Measurements from ENCODE around the gene ST8SIA1.

ST8SIA1 gene

DNA sequence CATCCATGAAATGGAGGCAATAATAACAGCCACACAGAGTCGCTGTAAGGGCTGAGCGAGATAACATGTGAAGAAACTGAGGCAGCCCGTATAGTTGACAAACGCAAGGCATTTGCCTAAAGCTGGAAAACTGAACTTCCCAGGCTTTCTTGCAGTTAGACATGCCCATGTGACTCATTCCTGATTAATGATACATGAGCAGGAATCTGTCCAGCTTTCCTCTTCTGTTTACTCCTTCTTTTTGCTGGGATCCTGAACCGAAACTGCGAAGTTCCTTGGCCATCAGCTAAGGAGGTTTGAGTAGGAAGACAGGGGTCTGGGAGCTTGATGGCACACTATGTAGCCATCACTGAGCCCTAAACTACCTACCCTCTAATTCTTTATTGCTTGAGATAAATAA lies 52.2 kb downstream of the ST8SIA1 start:
- DNase-seq = no peak

GRCh38 chr12:22276867-22277266 lies 57.6 kb downstream of the ST8SIA1 start:
- no peak for DNase-seq

- no peak for DNase-seq
These were observed 58.2 kb downstream of the ST8SIA1 start for GRCh38 chr12:22276313-22276712.

DNA sequence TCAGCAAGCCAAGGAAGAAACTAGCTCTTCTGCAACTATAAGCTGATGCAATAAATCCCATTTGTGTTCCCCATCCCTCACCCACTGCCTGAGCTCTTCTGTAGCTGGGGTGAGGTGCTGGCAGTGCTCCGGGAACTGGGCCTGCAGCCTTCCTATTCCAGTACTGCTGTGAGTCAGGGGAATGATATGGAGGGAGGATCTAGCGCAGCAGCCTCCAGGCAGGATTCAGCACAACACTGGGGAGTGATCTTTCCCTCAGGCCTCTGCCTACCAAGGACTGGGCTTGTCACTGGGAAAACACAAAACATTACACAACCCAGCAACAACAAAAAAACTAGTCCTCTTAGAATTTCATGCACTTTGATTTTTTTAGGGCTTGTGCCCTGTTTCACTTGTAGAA lies 58.7 kb downstream of the ST8SIA1 start:
- no peak for DNase-seq

DNA sequence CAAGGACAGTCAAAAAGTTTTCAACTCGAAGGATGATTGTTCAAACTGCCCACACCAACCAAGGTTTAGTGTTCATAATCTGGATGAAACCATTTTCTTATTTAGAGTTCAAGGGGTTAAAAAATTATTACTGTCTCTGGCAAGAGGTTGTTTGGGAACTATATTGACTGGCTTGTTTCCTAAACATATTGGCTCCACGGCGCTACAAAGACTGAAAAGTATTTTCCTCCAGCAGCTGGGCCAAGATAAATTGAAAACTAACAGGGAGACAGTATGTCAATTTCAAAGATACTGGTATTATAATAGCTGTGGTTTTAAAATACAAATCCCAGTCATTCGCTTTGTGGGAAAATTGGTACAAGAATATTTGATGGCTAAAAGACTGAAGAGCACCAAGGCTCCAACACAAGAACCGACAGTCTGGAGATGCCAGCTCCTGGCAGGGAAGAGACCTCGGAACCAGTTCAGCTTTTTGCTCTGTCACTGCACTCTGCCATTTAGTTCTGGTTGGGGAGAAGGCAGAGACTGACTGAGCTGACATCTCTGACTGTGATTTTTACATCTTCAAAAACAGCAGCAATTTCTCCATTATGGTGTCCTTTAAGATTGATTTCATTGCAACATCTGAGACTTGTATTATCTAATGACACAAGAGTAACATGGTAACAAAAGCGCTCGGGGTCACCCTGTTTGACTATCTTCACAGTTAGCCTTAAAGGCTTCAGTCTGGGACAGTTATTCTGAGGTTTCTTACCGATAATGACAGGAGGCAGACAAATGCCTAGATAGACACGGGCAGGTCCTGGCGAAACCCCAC lies 62.0 kb downstream of the ST8SIA1 start:
- DNase-seq = no peak

DNA sequence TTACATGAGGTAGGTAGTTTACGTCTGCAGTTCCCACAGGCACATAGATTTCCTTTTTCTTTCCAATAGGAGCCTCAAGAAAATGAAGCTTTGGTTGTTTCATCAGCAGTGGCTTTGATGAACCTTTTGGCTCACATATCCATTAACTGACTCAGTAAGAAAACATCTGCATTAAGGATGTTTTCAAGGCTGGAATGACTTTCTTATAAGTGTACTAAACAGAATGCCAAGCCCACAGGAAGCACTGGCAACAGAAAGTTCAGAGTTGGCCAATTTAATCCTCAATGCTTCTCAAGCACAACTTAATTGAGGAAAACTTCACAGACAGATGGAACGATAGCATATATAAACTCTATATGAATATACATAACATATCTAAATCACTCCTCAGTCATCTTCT lies 63.5 kb downstream of the ST8SIA1 start:
- DNase-seq = no peak

DNA sequence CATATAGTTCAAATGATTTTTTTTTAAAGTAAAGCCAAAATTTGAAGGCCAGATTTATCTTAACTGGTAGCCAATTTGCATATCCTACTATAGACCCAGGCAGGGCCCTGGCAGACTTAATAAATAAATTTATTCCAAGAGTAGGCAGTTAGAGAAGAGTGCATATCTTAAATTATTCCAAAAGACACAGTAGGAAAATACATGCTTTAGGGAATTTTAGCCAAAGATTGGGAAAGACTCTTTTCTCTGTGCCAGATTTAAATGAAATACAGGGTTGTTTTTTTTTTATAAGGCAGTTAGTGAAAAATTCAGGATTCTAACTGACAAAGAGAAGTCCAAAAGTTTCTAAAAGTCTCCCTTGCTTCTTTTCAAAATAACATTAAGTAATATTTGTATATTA lies 65.5 kb downstream of the ST8SIA1 start:
- DNase-seq = no peak

GRCh38 chr12:22268406-22268805 lies 66.1 kb downstream of the ST8SIA1 start:
- DNase-seq = no peak

DNA sequence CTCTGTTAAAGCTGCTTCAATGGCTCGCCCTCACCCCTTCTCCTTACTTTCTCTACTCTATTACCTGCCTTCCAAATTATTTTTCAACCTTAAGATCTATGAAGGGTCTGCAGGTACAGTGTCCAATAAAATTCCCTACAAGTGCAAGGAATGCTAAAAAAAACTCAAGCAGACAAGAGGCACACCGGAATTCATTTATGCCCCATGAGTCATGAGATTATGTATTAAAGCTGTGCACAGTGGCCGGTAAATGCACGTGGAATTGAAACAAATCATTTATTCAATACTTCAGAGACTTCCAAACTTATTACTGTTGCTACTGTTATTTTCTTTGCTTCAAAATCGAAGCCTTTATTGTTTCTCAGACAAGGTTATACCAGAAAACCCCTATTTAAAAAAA lies 68.4 kb downstream of the ST8SIA1 start:
- DNase-seq = no peak

GRCh38 chr12:22264380-22264779 lies 70.1 kb downstream of the ST8SIA1 start:
- DNase-seq = no peak

GRCh38 chr12:22262309-22262708 lies 72.2 kb downstream of the ST8SIA1 start:
- no peak for DNase-seq

GRCh38 chr12:22257100-22257499 lies 77.4 kb downstream of the ST8SIA1 start:
- DNase-seq = no peak

- no peak for DNase-seq
These were observed 77.9 kb downstream of the ST8SIA1 start for GRCh38 chr12:22256605-22257004.

DNA sequence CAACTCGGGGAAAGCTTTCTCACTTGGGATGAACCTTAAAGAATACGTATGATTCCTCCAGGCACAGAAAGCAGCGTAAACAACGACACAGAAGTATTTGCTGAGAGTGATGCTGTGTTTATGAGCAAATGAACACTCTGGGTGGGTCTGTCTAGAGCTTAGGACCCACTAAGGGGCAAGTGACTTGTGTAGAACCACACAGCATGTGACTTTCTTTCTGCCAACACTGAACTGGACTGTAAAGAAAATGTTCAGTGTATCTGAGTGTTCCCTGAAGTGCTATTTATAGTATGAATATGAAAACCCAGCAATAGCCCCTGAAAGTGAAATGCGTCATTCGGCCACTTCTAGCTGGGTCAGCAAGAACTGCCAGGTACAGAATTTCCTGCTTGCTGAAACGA lies 78.5 kb downstream of the ST8SIA1 start:
- no peak for DNase-seq

GRCh38 chr12:22255097-22255496 lies 79.4 kb downstream of the ST8SIA1 start:
- DNase-seq = no peak

DNA sequence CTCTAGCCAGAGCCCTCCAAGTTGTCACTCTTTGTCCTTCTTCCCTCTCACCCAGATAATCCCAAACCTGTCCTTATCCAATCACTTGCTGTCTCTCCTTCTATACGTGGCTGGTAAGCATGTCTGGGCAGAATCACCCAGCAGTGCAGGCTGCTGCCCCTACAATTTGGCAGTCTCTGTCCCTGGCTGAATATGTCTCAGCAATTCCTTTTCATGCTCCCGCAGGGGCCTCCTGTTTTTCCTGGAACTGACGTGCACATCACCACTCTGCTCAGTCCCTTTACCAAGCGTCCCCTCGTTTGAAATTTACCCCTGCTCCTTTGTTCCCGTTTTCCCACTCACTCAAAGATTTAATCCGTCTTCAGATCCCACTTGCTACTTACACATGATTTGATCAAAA lies 80.0 kb downstream of the ST8SIA1 start:
- no peak for DNase-seq

GRCh38 chr12:22252057-22252456 lies 82.5 kb downstream of the ST8SIA1 start:
- DNase-seq = no peak

GRCh38 chr12:22250762-22251161 lies 83.7 kb downstream of the ST8SIA1 start:
- DNase-seq = no peak

DNA sequence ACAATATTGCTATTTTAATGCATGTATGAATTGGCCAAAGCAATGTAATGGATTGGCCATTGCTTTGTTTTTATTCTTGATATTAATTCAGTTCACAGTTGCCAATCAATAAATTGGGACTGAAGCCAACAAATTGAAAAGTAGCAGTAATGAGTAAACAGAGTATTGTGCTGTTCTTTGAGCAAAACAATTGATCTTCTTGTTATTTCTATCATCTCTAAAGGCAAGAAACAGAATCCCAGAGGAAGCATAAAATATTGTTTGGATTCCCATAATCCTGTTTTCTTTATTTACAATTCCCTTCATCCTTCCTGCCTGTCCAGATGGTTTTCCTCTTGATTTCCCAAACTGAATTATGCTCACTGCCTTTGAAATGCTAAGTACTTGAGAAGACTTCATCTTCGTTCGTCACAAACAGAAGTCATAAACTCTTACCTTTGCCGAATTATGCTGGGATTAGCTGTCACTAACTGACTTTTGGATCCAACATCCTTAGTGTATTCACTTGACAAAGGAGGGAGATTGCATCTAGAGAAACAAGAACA lies 85.9 kb downstream of the ST8SIA1 start:
- no peak for DNase-seq

DNA sequence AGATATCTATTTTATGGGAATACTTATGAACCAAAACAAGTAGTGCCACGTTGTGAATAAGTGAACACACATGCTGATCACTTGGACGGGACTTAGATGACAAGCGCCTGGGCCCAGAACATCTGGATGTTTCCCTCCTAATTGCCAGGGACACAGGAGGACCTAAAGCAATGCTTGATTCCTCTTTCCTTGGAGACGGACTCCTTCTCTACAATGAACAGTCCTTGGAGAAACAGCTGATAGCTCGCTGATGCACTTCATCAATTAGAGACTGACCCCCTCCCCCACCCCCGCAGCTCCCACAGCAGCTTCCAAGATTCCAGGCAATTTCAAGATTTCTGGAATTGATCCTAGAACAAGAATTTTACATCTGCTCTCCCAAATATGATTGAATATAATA lies 86.4 kb downstream of the ST8SIA1 start:
- DNase-seq = no peak

DNA sequence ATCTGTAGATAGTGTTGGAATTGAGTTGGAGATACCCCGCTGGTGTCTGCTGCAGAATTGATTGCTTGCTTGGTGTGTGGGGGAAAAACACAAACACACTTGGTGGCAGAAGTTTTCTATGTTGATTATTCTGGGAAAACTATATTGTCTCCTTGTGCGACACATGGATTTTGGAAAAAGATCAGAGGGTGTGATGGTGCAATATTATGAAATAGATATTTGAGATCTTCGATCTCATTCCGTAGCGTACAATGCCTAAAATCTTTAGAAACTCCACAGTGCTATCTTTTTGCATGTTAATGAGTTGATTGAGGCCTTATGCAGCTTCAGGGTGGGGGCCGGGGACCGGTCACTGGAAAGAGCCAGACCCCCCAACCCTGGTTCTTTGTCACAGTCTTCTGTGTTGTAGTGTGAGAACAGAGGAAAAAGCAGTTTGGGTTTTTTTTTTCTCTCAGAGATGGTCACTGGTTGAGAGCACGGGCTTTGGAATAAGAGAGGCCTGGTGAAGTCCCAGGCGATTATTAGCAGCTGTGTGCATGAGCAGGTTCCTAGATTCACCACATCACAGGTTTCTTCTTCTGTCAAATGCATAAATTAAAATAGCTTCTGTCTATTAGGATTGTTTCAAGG lies 88.2 kb downstream of the ST8SIA1 start:
- DNase-seq = no peak

DNA sequence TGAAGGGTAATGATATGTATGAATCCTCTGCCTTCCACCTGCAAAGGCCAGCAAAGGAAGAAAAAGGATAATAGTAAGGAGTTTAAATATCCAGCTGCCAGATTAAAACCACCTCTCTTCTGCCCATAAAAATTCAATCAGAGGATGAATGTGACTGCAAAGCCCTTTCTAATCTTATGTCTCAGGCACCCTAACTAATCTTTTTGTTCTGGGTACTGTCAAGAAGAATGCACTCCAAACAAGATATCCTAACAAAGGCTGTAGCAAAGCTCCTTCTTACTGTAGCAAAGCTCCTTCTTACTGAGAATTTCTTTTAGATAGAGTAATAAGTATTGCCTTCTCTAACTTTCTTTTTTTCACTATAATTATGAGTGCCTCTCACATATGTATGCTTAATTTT lies 91.8 kb downstream of the ST8SIA1 start:
- no peak for DNase-seq

GRCh38 chr12:22238211-22238610 lies 96.3 kb downstream of the ST8SIA1 start:
- no peak for DNase-seq

GRCh38 chr12:22234561-22234960 lies 99.9 kb downstream of the ST8SIA1 start:
- no peak for DNase-seq

DNA sequence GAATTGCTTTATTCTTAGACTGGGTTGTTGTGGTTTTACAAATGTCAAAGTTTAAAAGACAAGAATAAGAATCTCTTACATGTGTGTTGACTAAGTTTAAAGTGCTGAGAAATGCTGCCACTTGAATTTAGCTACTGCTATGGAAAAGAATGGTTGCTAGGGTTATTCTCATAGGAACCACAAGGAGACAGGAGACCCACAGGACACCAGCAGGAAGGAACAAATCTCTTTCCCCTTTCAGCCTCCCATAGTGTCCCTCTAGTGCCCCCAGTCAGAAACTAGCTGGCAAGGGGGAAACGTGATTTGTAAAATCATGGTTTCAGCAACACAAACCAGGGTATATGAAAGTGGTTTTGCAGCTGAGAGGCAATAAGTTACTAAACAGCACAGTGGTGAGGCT lies 102.7 kb downstream of the ST8SIA1 start:
- no peak for DNase-seq
